ENCODE data around the gene SLC49A3. TPM values are rescaled to one million over a fixed set of nuclear protein-coding genes. Genes with fewer than 3 reads are reported as not detected.

SLC49A3 gene
- total and polyA plus RNA-seq, 8 donors: 2.7 to 18.8 (median 10.4) TPM

DNA sequence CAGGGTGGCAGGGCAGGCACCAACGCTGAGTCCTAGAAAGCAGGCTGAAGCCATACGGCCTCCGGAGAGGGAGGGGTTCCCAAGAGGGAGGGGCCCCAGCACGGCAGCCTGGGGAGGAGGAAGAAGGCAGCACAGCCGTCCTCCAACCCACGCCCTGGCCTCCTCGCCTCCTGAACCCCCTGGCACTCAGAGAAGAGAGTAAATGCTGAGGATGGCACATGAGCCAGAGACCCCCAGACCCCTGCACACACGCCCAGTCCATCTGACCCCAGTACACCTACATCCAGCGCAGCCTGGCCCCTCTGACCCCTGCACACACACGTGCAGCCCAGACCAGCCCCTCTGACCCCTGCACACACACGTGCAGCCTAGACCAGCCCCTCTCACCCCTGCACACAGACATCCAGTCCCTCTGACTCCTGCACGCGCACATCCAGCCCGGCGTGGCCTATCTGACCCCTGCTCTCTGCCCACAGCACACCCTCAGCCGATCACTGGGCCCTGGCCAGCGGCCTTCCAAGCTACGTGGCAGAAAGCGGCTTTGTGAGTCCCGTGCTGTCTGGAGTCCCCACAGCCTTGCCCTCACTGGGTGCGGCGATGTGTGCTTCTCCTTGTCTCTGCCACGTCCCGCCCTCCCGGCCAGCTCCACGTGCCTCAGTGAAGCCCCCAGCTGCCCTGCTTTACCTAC lies 33.3 kb downstream of the SLC49A3 start:
- Histone ChIP-seq H3K4me3 (no peak overlapping the region), H3K36me3 (no peaks in the 10 kb centered on the region), H3K4me1 (peaks cover 0 to 9% (median 0%) of the 10 kb centered on the region in 4 donors), H3K9me3 (no peaks in the 10 kb centered on the region), H3K27me3 (peaks cover 0 to 46% (median 12%) of the 10 kb centered on the region in 3 donors), H3K27ac (no peak overlapping the region)
- intact Hi-C loops (cut with DNase I; ENCODE audit: low total_unique reads): no loop called here
- 53 to 76% (median 60%) methylated on average over 13 to 26 of the region's 26 CpGs for WGBS, 5 donors
- no peak for DNase-seq
- TF ChIP-seq EP300 (IDR thresholded peaks at IDR 0.05): no peak
- no peak for TF ChIP-seq CTCF (IDR thresholded peaks at IDR 0.05)
- TF ChIP-seq POLR2A (IDR thresholded peaks at IDR 0.05): no peak
- no peak for TF ChIP-seq POLR2AphosphoS5 (IDR thresholded peaks at IDR 0.05)

DNA sequence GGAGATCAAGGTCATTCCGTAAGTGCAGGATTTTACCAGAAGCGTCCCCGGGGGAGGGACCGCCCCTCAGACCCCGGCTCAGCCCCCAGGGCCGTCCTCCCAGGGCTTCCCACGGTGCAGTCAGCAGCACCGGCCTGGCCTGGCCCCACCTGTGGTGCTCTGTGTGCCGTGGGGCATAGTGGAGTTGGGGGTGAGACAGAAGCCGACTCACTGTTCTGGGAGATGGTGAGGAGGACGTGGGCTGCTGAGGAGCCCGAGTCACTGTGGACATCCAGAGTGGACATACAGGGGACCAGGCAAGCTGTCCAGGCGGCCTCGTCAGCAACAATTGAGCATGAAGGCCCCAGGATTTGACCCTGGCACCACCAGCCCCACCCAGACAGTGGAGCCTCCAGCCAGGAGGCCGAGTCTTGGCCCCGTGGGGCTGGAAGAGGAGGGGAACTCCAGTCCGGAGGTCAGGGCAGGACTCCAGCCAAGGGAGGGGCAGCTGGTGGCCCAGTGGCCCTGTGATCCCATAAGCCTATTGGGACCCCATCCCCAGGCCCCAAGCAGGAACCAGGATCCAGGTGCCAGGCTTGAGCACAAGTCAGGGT lies 34.0 kb downstream of the SLC49A3 start:
- Histone ChIP-seq H3K9me3 (no peaks in the 10 kb centered on the region), H3K36me3 (no peaks in the 10 kb centered on the region), H3K27me3 (peaks cover 0 to 53% (median 19%) of the 10 kb centered on the region in 3 donors), H3K4me1 (peaks cover 0 to 9% (median 0%) of the 10 kb centered on the region in 4 donors), H3K27ac (no peak overlapping the region), H3K4me3 (no peak overlapping the region)
- TF ChIP-seq POLR2AphosphoS5 (IDR thresholded peaks at IDR 0.05) (no peak), CTCF (IDR thresholded peaks at IDR 0.05) (no peak), EP300 (IDR thresholded peaks at IDR 0.05) (no peak), POLR2A (IDR thresholded peaks at IDR 0.05) (no peak)
- 54 to 62% (median 58%) methylated on average over 14 to 17 of the region's 17 CpGs for WGBS, 5 donors
- DNase-seq: no peak
- intact Hi-C loops (cut with DNase I; ENCODE audit: low total_unique reads): no loop called here

DNA sequence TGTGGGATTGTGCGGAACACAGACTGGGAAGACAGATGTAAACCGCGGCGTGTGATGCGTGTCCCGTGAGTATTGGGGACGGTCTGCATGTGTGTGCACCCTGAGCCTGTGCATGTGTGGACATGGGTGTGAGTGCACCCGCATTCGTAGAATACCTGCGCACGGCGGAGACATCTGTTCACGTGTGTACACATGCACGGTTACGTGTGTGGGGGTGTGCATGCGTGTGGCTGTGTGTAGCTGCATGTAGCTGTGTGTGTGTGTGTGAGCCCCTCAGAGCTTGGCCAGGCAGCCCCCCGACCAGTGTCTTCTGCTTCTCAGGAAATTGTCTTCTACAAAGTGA lies 34.5 kb downstream of the SLC49A3 start:
- intact Hi-C loops (cut with DNase I; ENCODE audit: low total_unique reads): no loop called here
- Histone ChIP-seq H3K27ac (no peak overlapping the region), H3K27me3 (peaks cover 0 to 58% (median 20%) of the 10 kb centered on the region in 3 donors), H3K36me3 (no peaks in the 10 kb centered on the region), H3K9me3 (no peaks in the 10 kb centered on the region), H3K4me3 (no peak overlapping the region), H3K4me1 (peaks cover 0 to 9% (median 0%) of the 10 kb centered on the region in 4 donors)
- TF ChIP-seq CTCF (IDR thresholded peaks at IDR 0.05): no peak
- no peak for TF ChIP-seq POLR2AphosphoS5 (IDR thresholded peaks at IDR 0.05)
- TF ChIP-seq EP300 (IDR thresholded peaks at IDR 0.05): no peak
- TF ChIP-seq POLR2A (IDR thresholded peaks at IDR 0.05): no peak
- WGBS, 5 donors: 93 to 96% (median 95%) methylated on average over 12 to 17 of the region's 17 CpGs
- DNase-seq: no peak

DNA sequence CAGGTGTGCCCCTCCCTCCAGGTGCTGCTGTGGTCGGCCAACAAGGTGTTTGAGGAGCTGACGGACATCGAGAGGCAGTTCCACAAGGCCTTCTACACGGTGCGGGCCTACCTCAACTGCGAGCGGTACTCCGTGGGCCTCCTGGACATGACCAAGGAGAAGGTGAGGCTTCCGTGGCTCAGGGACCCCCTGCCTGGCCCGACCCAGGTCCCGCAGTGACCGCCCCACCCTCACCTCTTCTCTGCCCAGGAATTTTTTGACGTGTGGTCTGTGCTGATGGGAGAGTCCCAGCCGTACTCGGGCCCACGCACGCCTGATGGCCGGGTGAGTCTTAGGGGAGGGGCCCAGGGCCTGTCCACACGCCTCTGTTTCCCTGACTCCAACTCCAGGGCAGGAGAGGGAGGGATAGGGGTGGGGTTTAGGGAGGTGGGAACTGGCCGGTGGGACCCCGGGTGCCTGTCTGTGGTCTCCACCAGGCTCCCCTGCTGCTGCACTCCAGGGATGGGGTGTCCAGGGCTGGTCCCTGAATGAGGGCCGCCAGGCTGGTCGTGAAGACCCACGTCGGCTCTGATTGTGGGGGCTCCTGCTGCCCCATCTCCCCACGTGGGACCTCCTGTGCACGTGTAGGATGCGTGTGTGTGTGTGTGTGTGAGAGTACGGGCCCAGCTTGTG lies 35.0 kb downstream of the SLC49A3 start:
- Histone ChIP-seq H3K4me1 (peaks cover 0 to 9% (median 0%) of the 10 kb centered on the region in 4 donors), H3K36me3 (no peaks in the 10 kb centered on the region), H3K27ac (no peak overlapping the region), H3K27me3 (peaks cover 0 to 63% (median 20%) of the 10 kb centered on the region in 3 donors), H3K9me3 (no peaks in the 10 kb centered on the region), H3K4me3 (no peak overlapping the region)
- DNase-seq: no peak
- intact Hi-C loops (cut with DNase I; ENCODE audit: low total_unique reads): no loop called here
- no peak for TF ChIP-seq POLR2A (IDR thresholded peaks at IDR 0.05)
- TF ChIP-seq POLR2AphosphoS5 (IDR thresholded peaks at IDR 0.05): no peak
- no peak for TF ChIP-seq EP300 (IDR thresholded peaks at IDR 0.05)
- TF ChIP-seq CTCF (IDR thresholded peaks at IDR 0.05): no peak
- 70 to 82% (median 78%) methylated on average over 16 to 29 of the region's 29 CpGs for WGBS, 5 donors

Measured in stomach (tissue), 9 donors.